Cerebellar nuclear complex (tissue), 1 donor: ENCODE measurements around the gene UBAP1.
"Not testable (repeated sequence)": the region's sequence is repeated elsewhere in the genome, so short reads cannot be mapped to it uniquely, and the experiment has no call there.

Source experiments
- DNase-seq, 2 experiments: peaks; one replicate each; lab custom pipeline; 2025; lab: John Stamatoyannopoulos, UW

Gene UBAP1

DNA sequence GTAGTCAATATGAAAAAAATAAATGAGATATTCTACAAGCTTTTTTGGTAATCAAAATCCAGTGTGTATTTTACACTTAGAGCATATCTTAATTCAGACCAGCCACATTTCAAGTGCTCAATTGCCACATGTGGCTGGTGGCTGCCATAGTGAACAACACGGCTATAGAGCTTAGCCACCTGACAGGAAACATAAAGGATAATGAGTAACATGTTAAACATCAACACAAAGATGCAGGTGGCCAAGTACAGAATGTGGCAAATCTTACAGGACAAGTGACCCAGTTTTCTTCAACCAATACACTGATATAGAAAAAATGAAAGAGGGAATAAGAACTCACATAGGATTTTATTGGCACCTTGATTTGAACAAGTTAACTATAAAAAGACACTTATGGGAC is 88.8 kb downstream of the UBAP1 start:
- no peak for DNase-seq

DNA sequence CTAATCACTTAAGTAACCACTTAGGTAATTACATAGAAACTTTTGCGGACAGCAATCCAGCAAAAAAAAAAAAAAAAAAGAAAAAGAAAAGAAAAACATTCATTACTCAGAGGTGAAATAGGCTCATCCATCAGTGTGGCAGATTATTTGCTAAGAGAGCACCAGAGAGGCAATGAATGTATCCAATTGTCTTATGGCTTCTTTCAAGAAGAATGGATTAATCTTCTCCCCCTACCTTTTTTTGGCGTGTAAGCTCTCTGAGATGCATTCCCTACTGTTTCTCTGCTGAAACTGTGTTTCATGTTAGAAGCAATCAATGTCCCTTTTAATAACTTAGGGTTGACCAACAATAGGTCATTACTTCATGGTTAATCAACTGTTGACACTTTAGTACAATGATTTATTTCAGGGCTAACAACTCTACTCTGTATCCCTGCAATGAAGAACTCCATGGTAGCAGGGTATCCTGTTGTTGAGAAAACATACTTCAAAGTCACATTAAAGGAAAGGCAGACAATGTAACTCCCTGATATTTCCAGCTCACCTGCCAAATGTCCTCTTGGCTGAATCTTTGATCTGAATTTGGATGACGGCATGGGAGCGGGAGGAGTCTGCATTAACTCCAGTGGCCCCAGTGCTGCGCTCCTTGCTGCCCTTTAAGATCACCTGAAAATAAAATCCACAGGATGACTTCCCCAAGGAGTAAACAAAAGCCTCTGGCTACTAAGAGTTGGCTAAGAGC is 92.6 kb downstream of the UBAP1 start:
- no peak for DNase-seq

DNA sequence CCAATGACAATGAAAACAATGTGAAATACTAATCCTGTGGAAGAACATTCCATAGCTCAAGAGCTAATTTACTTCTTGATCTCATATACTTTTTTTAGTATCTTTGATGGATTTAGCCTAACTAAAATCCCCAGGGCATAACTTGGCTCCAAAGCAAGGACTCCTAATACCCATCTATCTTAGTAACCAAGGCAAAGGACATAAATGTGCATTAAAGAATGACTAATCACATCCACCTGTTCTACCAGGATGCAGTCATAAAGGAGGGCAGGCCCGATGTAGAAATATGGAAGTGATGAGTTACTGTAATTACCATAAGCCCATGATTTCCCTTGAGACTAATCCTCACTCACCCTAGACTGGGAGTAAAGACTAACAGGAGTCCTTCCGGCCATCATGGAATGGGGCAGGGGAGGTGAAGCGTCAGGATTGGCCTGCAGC is 93.3 kb downstream of the UBAP1 start:
- DNase-seq, result no peak

DNA sequence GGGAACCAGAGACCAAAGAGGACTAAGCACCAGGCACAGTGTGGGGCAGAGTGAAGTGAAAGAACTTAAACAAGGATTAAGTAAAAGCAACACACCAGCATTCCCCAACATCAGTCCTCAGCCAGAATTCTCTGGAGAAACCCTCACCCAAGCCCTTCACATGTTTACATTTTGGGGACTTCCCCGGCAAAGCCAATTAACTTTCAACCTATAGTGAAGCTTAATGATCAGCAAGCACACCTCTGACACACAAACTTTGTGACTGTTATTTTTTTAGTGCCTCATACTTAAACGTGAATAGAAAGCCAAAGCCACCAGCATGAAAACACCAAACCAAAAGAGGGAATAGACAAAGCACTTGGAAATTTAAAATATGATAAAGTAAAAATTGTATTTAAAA is 94.7 kb downstream of the UBAP1 start:
- DNase-seq, result not testable (repeated sequence)

DNA sequence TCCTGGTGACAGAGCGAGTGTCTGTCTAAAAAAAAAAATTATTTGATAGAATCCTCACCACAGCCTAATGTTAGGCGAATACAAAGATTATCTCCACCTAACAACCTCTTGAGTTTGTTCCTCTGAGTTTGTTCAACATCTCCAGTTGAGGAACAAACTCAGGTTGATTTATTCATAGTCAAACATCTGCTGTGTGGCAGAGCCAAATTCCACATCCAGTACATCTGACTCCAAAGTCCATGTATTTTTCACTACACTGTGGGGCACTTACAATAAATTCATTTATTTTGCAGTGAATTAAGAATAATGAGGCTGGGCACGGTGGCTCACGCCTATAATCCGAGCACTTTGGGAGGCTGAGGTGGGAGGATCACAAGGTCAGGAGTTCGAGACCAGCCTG is 97.0 kb downstream of the UBAP1 start:
- DNase-seq, result no peak

DNA sequence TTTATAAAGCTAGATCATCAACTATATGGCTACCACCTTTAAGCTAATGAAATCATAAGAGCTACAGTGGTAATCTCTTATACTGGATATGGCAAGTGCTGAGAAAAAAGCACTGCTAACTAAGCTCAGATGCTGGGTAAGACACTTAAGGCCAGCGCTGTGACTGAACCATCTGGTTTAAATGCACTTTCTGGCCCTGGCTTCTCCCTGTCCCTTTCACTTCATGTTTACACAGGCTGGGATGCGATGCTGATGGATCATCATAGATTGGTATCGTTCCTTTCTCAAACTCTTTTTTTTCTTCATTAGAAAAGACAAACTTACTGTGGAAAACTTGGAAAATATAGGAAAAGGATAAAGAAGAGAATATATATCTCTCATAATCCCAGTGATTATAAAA is 97.9 kb downstream of the UBAP1 start:
- DNase-seq, result no peak

DNA sequence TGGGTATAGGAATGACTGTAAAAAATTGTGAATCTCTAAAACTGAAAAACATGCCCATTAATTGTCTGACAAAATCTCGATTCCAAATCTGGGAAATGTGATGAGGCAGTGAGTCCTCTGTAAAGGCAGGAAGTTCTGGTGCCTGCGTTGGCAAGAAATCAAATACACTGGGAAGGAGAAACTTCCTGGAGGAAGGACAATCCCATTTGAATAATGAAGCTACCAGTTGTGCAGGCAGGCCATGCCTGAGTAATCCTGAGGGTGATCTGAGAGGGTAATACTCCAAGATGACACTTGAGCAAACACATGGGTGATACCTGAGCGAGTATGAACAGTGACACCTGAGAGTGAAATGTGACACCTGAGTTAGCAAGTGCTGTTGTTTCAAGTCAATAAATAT is 100.6 kb downstream of the UBAP1 start:
- DNase-seq, result no peak

DNA sequence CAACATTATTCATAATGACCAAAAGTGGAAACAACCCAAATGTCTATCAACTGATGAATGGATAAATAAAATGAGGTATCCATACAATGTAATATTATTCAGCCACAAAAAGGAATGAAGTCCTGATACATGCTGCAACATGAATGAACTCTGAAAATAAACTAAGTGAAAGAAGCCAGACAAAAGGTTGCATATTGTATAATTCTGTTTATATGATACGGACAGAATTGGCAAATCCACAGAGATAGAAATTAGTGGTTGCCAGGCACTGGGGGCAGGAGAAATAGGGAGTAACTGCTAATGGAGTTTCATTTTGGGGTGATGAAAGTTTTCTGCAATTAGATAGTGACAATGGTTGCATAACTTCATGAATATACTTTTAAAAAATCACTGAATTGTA is 103.3 kb downstream of the UBAP1 start:
- DNase-seq, result no peak

DNA sequence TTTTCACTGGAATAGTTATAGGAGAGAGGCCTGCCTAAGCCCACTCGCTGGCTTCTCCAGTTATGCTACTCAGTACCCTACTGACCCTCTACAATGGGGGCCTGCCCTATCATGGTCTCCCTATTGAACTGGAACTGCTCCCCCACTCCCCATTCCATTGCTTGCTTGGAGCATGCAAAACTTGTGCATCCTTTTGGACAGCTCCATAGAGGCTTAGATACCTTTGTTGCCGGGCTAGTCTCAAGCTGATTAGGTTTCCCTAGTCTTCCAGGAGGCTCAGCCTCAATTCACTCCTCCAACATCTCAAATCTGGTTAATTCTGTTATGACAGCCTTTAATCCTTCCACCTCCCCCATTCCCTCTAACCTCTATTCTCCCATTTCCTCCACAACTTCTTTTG is 110.3 kb downstream of the UBAP1 start:
- no peak for DNase-seq

DNA sequence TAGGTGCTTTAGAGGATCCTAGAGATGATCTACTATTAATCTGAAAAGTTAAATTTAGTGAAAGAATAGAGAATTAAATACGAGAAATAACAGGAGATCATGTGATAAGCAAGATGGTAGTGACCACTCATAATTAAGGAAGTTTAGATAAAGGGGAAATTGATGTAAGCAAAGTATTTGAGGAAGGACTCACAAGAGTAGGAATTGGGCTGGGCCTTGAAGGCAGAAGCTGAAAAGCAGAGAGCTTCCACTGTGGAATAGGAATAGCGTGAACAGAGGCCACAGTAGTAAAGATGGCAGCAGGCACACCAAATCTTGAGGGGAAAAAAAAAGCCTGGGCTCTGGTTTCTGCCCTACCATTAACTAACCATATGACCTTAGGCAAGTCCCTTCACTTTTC is 112.2 kb downstream of the UBAP1 start:
- no peak for DNase-seq

DNA sequence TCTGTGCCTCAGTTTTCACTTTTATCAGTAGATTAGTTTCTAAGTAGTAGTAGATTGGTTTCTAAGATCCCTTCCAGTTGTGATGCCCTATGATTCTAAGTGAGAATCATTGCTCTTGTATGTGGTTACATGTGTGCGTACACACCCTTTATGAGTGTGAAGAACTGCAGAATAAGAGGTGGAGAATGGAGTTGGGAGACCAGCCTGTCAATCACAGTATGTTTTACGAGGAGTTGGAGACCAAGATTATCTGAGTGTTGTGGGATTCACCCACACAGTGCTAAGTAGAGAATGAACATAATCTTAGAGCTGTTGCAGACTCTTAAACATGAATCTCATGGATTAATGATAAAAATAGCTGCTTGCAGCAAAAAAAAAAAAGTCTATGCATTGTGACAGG is 112.6 kb downstream of the UBAP1 start:
- DNase-seq, result no peak

DNA sequence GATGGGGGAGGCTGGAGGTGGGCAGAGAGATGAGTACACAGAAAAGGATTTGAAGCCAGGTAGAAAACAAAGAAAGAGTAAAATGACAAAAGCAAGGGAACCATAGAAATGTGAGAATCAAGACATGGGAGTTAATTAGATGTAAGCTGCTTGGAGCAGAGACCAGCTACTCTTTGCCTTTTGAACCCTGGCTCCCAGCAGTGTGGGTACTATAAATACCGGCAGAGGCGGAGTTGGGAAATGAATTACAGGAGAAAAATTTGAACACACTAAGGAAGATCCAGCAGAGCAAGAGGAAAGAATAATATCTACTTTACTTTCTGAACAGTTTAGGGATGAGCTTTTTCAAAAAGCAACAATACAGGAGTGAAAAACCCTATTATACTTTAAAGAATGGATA is 113.7 kb downstream of the UBAP1 start:
- DNase-seq, result no peak

DNA sequence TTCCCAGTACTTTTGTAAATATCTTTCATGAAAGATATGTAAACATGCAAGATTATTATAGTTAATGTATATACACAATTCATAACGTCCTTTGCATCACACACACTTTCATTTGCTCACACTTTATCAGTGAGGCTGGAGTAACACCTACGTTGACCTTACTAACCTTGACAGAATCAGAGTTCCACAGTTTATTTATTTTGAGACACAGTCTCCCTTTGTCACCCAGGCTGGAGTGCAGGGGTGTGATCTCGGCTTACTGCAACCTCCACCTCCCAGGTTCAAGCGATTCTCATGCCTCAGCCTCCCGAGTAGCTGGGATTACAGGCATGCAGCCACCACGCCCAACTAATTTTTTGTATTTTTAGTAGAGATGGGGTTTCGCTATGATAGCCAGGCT is 122.2 kb downstream of the UBAP1 start:
- not testable (repeated sequence) for DNase-seq
